Ishikawa (cell line): ENCODE results near the gene MUC5AC.
A peak's percentile ranks its signal among the peaks of the same experiment; 100 is the strongest.

Experiments used
- CEBPB ChIP-seq: IDR thresholded peaks from 2 replicates; pipeline ENCODE4 v1.6.1; 2012
- CREB1 ChIP-seq: IDR thresholded peaks from 2 replicates; pipeline ENCODE4 v1.6.1; 2012; ENCODE audit warnings: low read depth
- EGR1 ChIP-seq: IDR thresholded peaks from 2 replicates; pipeline ENCODE4 v1.6.1; 2012
- EP300 ChIP-seq: IDR thresholded peaks from 2 replicates; pipeline ENCODE4 v1.6.1; 2012; ENCODE audit warnings: borderline replicate concordance
- FOXM1 ChIP-seq: IDR thresholded peaks from 2 replicates; pipeline ENCODE4 v1.6.1; 2012; ENCODE audit warnings: low read depth, borderline replicate concordance
- MAX ChIP-seq: IDR thresholded peaks from 2 replicates; pipeline ENCODE4 v1.6.1; 2012
- NFIC ChIP-seq: IDR thresholded peaks from 2 replicates; pipeline ENCODE4 v1.6.1; 2012
- RAD21 ChIP-seq: IDR thresholded peaks from 2 replicates; pipeline ENCODE4 v1.6.1; 2012; ENCODE audit warnings: low read depth
- REST ChIP-seq: IDR thresholded peaks from 2 replicates; pipeline ENCODE4 v1.6.1; 2012; ENCODE audit warnings: low read depth, mild to moderate bottlenecking
- TAF1 ChIP-seq: IDR thresholded peaks from 2 replicates; pipeline ENCODE4 v1.6.1; 2012; ENCODE audit warnings: low read depth, mild to moderate bottlenecking
- TCF12 ChIP-seq: IDR thresholded peaks from 2 replicates; pipeline ENCODE4 v1.6.1; 2012; ENCODE audit warnings: low read depth
- TEAD4 ChIP-seq: IDR thresholded peaks from 2 replicates; pipeline ENCODE4 v1.6.1; 2012
- USF1 ChIP-seq: IDR thresholded peaks from 2 replicates; pipeline ENCODE4 v1.6.1; 2012
- YY1 ChIP-seq: IDR thresholded peaks from 2 replicates; pipeline ENCODE4 v1.6.1; 2012; ENCODE audit warnings: low read depth
- ZBTB7A ChIP-seq: IDR thresholded peaks from 2 replicates; pipeline ENCODE4 v1.6.1; 2012; ENCODE audit warnings: low read depth

MUC5AC gene

GRCh38 chr11:1158681-1159487 lies 1.1 kb downstream of the MUC5AC start:
- TF ChIP-seq TEAD4: no peak
- peak; percentile 7; the same call in 1 of the 2 replicates for TF ChIP-seq NFIC
- no peak for TF ChIP-seq TCF12
- no peak for TF ChIP-seq REST
- no peak for TF ChIP-seq ZBTB7A
- no peak for TF ChIP-seq USF1

GRCh38 chr11:1160231-1161101 lies 2.7 kb downstream of the MUC5AC start:
- no peak for TF ChIP-seq EP300
- no peak for TF ChIP-seq EGR1
- no peak for TF ChIP-seq USF1

- no peak for TF ChIP-seq TAF1
- TF ChIP-seq EP300: no peak
- TF ChIP-seq ZBTB7A: no peak
- no peak for TF ChIP-seq MAX
- TF ChIP-seq EGR1: no peak
- no peak for TF ChIP-seq REST
- no peak for TF ChIP-seq TCF12
- TF ChIP-seq USF1: no peak
- no peak for TF ChIP-seq FOXM1
These were observed 3.8 kb downstream of the MUC5AC start for GRCh38 chr11:1161410-1162137.

GRCh38 chr11:1162138-1162475 lies 4.4 kb downstream of the MUC5AC start:
- TF ChIP-seq TAF1: no peak
- TF ChIP-seq TEAD4: no peak
- no peak for TF ChIP-seq MAX
- TF ChIP-seq RAD21: no peak
- TF ChIP-seq FOXM1: no peak
- no peak for TF ChIP-seq TCF12
- TF ChIP-seq CREB1: no peak
- TF ChIP-seq USF1: no peak
- TF ChIP-seq NFIC: no peak
- no peak for TF ChIP-seq ZBTB7A
- no peak for TF ChIP-seq CEBPB
- no peak for TF ChIP-seq YY1
- TF ChIP-seq EGR1: no peak
- TF ChIP-seq EP300: no peak
- TF ChIP-seq REST: no peak
